Stimulated activated CD4-positive, alpha-beta T cell treated with anti-CD3 and anti-CD28 coated beads, Interleukin-1b, Interleukin-23, amount 100 ng/mL, for 1 hour (primary cell): ENCODE results near the gene FUCA1.
"Not testable (repeated sequence)": the region's sequence is repeated elsewhere in the genome, so short reads cannot be mapped to it uniquely, and the experiment has no call there.

Source experiments
- DNase-seq, 2 donors: peaks; one replicate each; pipeline ENCODE4 v3.0.0-alpha.2; 2020; ENCODE audit warnings: low read depth in 2 of 2

The FUCA1 gene

DNA sequence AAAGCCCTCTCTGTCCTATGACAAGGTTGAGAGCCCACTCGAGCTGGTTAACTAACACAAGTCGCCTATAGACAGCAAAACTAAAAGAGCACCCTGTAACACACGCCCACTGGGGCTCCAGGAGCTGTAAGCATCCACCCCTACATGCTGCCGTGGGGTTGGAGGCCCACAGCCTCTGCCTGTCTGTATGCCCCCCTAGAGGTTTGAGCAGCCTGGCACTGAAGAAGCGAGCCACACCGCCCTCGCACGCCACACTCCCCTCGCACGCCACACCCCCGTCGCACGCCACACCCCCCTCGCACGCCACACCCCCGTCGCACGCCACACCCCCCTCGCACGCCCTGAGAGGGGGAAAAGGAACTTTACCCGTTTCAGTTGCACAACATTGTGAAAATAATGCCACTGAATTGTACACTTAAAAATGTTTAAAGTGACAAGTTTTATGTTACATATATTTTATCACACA, 29.7 kb downstream of the FUCA1 start:
- peak; percentile 42 to 56 for DNase-seq

- DNase-seq: no peak
Measured at GRCh38 chr1:23837908-23838307, 30.2 kb downstream of the FUCA1 start.

GRCh38 chr1:23836037-23836436, 32.1 kb downstream of the FUCA1 start:
- DNase-seq: no peak

GRCh38 chr1:23834156-23834555, 33.9 kb downstream of the FUCA1 start:
- DNase-seq: not testable (repeated sequence)

DNA sequence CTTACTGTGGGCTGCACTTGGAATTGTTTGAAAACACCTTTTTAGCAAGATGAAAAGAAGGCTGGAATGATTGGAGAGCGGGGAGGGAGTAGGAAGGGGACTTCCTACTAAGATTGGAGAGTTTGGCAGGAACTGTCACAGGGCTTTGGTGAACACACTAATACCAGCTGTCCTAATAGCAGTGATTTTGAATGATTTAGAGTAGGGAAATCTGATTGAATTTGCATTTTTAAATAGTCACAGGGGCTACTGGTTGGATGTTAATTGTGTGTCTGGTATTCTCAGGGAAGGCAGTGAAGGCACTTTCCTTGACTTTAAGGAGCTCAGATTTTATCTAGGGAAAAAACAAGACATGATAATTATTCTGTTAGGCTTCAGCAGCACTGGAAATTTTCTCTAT, 40.4 kb downstream of the FUCA1 start:
- DNase-seq: no peak

- DNase-seq: not testable (repeated sequence)
Measured at GRCh38 chr1:23826590-23826989, 41.5 kb downstream of the FUCA1 start.

DNA sequence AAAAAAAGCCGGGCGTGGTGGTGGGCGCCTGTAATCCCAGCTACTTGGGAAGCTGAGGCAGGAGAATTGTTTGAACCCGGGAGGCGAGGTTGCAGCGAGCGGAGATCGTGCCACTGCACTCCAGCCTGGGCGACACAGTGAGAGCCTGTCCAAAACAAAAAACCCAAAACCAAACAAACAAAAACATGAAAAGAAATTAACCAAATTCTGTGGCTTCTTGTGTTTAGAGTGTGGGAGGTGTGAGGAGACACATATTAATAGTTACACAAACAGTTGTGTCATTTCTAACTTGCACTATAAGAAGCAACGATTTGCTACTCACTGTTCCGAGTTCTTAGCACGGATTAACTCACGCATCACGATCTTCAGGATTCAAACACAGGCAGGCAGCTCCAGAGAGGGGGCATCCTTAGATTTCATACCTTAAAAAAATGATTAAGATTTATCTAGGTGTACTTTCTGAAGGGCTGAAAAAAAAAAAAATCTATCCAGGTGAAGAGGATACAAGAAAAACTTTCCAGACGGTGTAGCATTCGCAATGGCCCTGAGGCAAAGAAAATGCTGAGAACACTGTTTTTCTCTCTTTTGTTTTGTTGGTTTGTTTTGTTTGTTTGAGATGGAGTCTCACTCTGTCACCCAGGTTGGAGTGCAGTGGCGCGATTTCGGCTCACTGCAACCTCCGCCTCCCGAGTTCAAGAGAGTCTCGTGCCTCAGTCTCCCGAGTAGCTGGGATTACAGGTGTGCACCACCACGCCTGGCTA, 42.1 kb downstream of the FUCA1 start:
- no peak for DNase-seq

DNA sequence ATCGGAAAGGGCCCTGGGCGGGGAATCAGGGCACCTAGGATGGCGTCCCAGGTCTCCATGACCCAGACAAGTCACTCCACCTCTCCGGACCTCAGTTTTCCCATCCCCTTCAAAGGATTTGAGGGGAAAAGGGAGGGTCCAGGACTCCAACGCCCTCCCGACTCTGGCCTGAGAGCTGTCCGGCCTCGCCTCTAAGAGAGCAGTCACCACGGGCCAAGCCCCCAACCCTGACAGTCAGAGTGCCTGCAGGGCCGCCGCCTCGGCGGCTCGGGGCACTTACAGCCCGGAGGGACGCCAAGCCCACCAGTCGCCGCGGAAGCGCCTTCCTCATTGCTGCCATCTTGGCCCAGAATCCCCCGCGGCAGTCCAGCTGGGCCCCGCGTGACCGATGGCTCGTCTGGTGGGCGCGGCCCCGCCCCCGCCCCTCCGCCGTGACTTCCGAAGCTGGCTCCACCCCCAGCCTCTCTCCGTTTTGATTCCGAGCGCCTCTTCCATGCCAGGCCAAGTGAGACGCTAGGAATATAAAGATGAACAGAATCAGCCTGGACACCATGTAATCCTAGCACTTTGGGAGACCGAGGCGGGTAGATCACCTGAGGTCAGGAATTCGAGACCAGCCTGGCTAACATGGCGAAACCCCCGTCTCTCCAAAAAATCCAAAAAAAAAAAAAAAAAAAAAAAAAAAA, 42.9 kb downstream of the FUCA1 start, which contains the start of gene HMGCL:
HMGCL (minus strand) TSS at position 354 of the 686 bp plus-strand sequence; CDS start at position 340, 14 bp downstream.
- DNase-seq: peak; percentile 60 to 72

- no peak for DNase-seq
Measured at GRCh38 chr1:23824711-23825075, 43.4 kb downstream of the FUCA1 start.

DNA sequence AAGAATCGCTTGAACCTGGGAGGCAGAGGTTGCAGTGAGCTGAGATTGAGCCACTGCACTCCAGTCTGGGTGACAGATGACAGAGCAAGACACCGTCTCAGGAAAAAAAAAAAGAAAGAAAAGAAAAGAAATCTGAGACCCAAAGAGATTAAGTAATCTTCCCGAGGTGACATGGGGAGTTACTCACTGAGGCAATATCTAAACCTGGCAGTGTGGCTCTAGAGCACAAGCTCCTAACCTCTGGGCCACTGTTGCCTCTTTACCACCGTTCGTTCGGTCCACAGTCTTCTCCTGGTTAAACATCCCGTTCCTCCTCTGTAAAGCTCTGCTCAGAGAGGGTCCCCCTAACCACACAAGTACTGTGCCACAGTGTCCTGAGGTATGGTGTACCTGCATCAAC, 44.3 kb downstream of the FUCA1 start:
- no peak for DNase-seq

- DNase-seq: no peak
Measured at GRCh38 chr1:23817633-23818032, 50.5 kb downstream of the FUCA1 start.

- no peak for DNase-seq
Measured at GRCh38 chr1:23816906-23817305, 51.2 kb downstream of the FUCA1 start.

DNA sequence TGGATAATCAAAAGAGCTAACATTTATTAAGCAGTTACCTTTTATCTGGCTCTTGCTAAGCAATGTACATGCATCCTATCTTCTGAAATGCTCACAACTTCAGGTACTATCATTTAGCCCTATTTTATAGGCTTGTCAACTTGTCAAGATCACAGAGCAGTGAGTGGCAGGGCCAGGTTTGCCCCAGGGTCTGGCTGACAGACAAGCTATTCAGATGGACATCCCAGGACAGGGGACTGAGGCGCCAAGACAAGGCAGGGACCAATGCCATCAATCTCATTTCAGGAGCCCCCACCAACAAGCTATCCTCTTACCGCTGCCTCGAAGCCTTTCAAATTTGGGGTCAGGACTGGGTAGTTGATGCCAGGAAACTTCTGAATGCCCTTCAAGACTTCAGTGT, 51.7 kb downstream of the FUCA1 start:
- DNase-seq: no peak

GRCh38 chr1:23814016-23814415, 54.1 kb downstream of the FUCA1 start:
- no peak for DNase-seq

GRCh38 chr1:23810818-23811540, 57.1 kb downstream of the FUCA1 start:
- no peak for DNase-seq

GRCh38 chr1:23809751-23810171, 58.3 kb downstream of the FUCA1 start:
- peak; percentile 64 for DNase-seq

- DNase-seq: no peak
Measured at GRCh38 chr1:23807453-23807852, 60.6 kb downstream of the FUCA1 start.

GRCh38 chr1:23806280-23806679, 61.8 kb downstream of the FUCA1 start:
- no peak for DNase-seq

GRCh38 chr1:23805025-23805424, 63.1 kb downstream of the FUCA1 start:
- no peak for DNase-seq

GRCh38 chr1:23804183-23804835, 63.8 kb downstream of the FUCA1 start:
- DNase-seq: no peak

DNA sequence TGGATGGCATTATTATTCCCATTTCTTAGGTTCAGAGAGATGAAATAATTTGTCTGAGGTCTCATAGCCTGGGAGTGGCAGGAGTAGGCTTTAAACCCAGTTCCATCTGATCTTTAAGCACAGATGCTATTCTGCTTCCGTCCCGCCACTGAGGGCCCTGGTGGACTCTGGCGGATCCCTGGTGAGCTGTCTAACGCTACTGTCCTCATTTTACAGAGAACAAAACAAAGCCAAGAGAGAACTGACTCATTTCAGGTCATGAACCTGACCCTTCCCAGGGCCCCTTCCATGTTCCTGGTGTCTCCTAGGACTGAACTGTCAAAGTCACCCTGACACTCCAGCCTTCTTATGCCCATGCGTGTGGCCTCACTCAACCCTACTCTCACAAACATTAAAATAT, 64.4 kb downstream of the FUCA1 start:
- no peak for DNase-seq

DNA sequence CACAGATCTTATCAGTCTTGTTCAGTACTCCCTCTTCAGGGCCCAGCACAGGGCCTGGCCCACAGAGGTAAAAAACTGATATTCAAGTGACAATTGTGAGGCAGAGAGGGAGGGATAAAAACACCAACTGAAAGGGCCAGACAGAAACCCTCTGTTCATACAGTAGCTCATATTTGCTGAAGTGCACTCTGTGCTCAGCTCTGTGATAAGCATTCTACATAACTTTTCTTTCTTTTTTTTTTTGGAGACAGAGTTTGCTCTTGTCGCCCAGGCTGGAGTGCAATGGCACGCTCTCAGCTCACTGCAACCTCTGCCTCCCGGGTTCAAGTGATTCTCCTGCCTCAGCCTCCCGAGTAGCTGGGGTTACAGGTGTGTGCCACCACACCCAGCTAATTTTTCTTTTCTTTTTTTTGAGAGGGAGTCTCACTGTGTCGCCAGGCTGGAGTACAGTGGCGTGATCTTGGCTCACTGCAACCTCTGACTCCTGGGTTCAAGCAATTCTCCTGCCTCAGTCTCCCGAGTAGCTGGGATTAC, 65.2 kb downstream of the FUCA1 start:
- DNase-seq: not testable (repeated sequence)
